HG02870 (cell line): ENCODE measurements around the gene SPINT2.
"Not testable (repeated sequence)": the region's sequence is repeated elsewhere in the genome, so short reads cannot be mapped to it uniquely, and the experiment has no call there.

Source experiments
- ATAC-seq: cut with Tn5 transposase; IDR thresholded peaks from one replicate; pipeline ENCODE4 v1.9.1; 2021; ENCODE audit warnings: mild to moderate bottlenecking, moderate library complexity; ENCODE audit not compliant: unreplicated experiment

Gene SPINT2

GRCh38 chr19:38234615-38235014 is 29.8 kb upstream of the SPINT2 start:
- ATAC-seq = no peak

GRCh38 chr19:38239816-38240215 is 24.6 kb upstream of the SPINT2 start:
- ATAC-seq = no peak

GRCh38 chr19:38243279-38243673 is 21.1 kb upstream of the SPINT2 start:
- no peak for ATAC-seq

- no peak for ATAC-seq
Measured at GRCh38 chr19:38245826-38246498, 18.4 kb upstream of the SPINT2 start.

- no peak for ATAC-seq
Measured at GRCh38 chr19:38247126-38247525, 17.2 kb upstream of the SPINT2 start.

GRCh38 chr19:38247734-38248268 is 16.6 kb upstream of the SPINT2 start:
- ATAC-seq = no peak

GRCh38 chr19:38248421-38248820 is 16.0 kb upstream of the SPINT2 start:
- no peak for ATAC-seq

GRCh38 chr19:38250428-38250820 is 13.9 kb upstream of the SPINT2 start:
- ATAC-seq = no peak

GRCh38 chr19:38250821-38251563 is 13.4 kb upstream of the SPINT2 start:
- ATAC-seq = no peak

GRCh38 chr19:38251564-38252051 is 12.8 kb upstream of the SPINT2 start:
- ATAC-seq = no peak

GRCh38 chr19:38252385-38252784 is 12.0 kb upstream of the SPINT2 start:
- no peak for ATAC-seq

GRCh38 chr19:38252941-38253691 is 11.3 kb upstream of the SPINT2 start:
- ATAC-seq = no peak

GRCh38 chr19:38253788-38254187 is 10.6 kb upstream of the SPINT2 start:
- no peak for ATAC-seq

- ATAC-seq = no peak
Measured at GRCh38 chr19:38255383-38256014, 8.9 kb upstream of the SPINT2 start.

- not testable (repeated sequence) for ATAC-seq
Measured at GRCh38 chr19:38261942-38262341, 2.4 kb upstream of the SPINT2 start.

- ATAC-seq = no peak
Measured at GRCh38 chr19:38262585-38263268, 1.6 kb upstream of the SPINT2 start.

GRCh38 chr19:38263689-38264485 is 486 bp upstream of the SPINT2 start:
- ATAC-seq = no peak

- no peak for ATAC-seq
Measured at GRCh38 chr19:38265213-38265861, 964 bp downstream of the SPINT2 start.

- ATAC-seq = no peak
Measured at GRCh38 chr19:38265921-38266429, 1.6 kb downstream of the SPINT2 start.
